GM10248 (cell line): ENCODE results near the gene HOMER2.

Experiments used
- CTCF ChIA-PET: fragments of 300-600 bp; sonication (Branson Sonifier 250); formaldehyde crosslinking; extraction: SDS; loops from one replicate; lab custom pipeline; 2021; ENCODE audit warnings: antibody characterized with exemption; lab: Yijun Ruan, JAX
- POLR2A ChIA-PET: fragments of 350-650 bp; sonication (Branson Sonifier 250); formaldehyde crosslinking; extraction: SDS; loops from one replicate; lab custom pipeline; 2020; ENCODE audit warnings: antibody characterized with exemption; lab: Yijun Ruan, JAX
- DNase-seq: peaks from one replicate; pipeline ENCODE4 v3.0.0; 2012; ENCODE audit errors: extremely low spot score
- TF ChIP-seq, protein P1 (sequence below): IDR thresholded peaks from 2 replicates; pipeline ENCODE4 v1.5.1; 2012; ENCODE audit warnings: mild to moderate bottlenecking, low read depth; ENCODE audit errors: extremely low read depth, missing control alignments, control extremely low read depth

HOMER2 gene

DNA sequence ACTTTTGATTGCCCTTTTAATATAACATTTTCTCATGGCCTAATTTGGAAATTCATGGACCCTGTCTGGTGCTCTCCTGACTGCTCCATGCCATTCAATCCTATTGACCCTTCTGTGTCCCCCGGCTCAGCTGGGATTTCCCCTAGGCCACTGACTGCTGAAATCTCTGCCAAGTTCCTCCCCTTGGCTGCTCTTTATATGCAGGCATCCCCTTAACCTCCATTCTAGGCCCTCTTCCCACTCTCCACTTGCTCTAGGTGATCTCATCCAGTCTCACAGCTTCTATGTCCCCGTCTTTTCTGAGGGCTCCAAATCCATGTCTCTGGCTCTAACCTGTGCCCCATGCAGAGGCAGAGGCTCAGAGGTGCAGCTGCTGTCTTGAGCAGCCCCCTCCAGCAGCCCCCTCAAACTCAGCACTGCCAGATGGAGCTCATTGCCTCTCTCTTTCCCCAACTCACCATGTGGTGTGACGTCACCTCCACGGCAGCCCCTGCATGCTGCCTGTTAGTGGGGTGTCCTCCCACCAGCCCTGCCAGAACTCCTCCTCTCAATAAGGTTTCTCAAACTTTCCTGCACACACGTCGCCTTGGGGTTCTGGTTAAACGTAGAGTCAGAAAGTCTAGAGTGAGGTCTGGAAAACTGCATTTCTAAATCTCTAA is 153.2 kb downstream of the HOMER2 start:
- ChIA-PET CTCF (interaction anchor here (1.5 kb wide), 1 partner anchor 25 kb away, joined by 3 read pairs; no protein-coding TSS in a partner anchor), POLR2A (no interaction called here)
- no peak for DNase-seq
- TF ChIP-seq, protein P1, sequence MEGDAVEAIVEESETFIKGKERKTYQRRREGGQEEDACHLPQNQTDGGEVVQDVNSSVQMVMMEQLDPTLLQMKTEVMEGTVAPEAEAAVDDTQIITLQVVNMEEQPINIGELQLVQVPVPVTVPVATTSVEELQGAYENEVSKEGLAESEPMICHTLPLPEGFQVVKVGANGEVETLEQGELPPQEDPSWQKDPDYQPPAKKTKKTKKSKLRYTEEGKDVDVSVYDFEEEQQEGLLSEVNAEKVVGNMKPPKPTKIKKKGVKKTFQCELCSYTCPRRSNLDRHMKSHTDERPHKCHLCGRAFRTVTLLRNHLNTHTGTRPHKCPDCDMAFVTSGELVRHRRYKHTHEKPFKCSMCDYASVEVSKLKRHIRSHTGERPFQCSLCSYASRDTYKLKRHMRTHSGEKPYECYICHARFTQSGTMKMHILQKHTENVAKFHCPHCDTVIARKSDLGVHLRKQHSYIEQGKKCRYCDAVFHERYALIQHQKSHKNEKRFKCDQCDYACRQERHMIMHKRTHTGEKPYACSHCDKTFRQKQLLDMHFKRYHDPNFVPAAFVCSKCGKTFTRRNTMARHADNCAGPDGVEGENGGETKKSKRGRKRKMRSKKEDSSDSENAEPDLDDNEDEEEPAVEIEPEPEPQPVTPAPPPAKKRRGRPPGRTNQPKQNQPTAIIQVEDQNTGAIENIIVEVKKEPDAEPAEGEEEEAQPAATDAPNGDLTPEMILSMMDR = no peak
